ENCODE results near the gene RPS6KA3. TPM values are rescaled to one million over a fixed set of nuclear protein-coding genes. Genes with fewer than 3 reads are reported as not detected.
A peak's percentile ranks its signal among the peaks of the same experiment; 100 is the strongest.

The RPS6KA3 gene
- polyA plus RNA-seq, 1 of the 3 experiments (the other 2 are of a cell fraction): 14.3 TPM

- TF ChIP-seq GATA2 (CRISPR knock-in tag; IDR thresholded peaks at IDR 0.05) (0 out of 2 replicates have a peak, but pooled peaks have one; percentile 19), EZH2phosphoT487 (IDR thresholded peaks at IDR 0.05; ENCODE audit: borderline replicate concordance, low read depth) (no peak), RFX5 (IDR thresholded peaks at IDR 0.05; ENCODE audit: low read length) (no peak), TCF12 (IDR thresholded peaks at IDR 0.05) (no peak)
- Histone ChIP-seq H3K9me2 (no peaks in the 10 kb centered on the region), H4K20me1 (ENCODE audit: insufficient read depth) (0 out of 2 replicates have a peak, but pooled peaks cover 6% of the 10 kb centered on the region), H3K9ac (no peak overlapping the region), H3K4me3 (ENCODE audit: low read depth in 2 of 2, low read length in 1 of 2) (no peak overlapping the region), H3K79me2 (ENCODE audit: insufficient read depth) (peaks cover 24% of the 10 kb centered on the region; the same call in 1 of the 2 replicates), H3K36me3 (replicated peaks in 1 of 2; ENCODE audit: control insufficient read depth in 1 of 2, insufficient read depth in 2 of 2, low read length in 1 of 2) (no peaks in the 10 kb centered on the region), H3K27me3 (ENCODE audit: insufficient read depth) (no peaks in the 10 kb centered on the region), H3K9me3 (no peaks in the 10 kb centered on the region), H3K27ac (ENCODE audit: low read depth in 2 of 2, low read length in 1 of 2) (peak overlapping the region in 1 of 2 experiments; percentile 35; a peak in 2 of 4 replicates), H3F3A (replicated peaks; ENCODE audit: insufficient read depth) (peaks cover 14% of the 10 kb centered on the region), H3K4me1 (ENCODE audit: control insufficient read depth in 1 of 2, insufficient read depth in 2 of 2, low read depth in 1 of 2, low read length in 1 of 2) (peaks cover 0 to 10% of the 10 kb centered on the region in 2 experiments; a peak in 3 of 4 replicates), H2AFZ (ENCODE audit: low read depth) (no peak overlapping the region), H3K4me2 (no peak overlapping the region)
- WGBS (ENCODE audit: low lambda C conversion rate): 30% methylated on average over 2 of the region's 2 CpGs
- DNase-seq: no peak
- CTCF ChIA-PET: interaction anchor here (0.7 to 1.0 kb wide), 2 partner anchors 12 to 14 kb away, joined by 3 read pairs; no protein-coding TSS in a partner anchor
- POLR2A ChIA-PET: no interaction called here
Observed at GRCh38 chrX:20217906-20218305, 48.8 kb downstream of the RPS6KA3 start.

DNA sequence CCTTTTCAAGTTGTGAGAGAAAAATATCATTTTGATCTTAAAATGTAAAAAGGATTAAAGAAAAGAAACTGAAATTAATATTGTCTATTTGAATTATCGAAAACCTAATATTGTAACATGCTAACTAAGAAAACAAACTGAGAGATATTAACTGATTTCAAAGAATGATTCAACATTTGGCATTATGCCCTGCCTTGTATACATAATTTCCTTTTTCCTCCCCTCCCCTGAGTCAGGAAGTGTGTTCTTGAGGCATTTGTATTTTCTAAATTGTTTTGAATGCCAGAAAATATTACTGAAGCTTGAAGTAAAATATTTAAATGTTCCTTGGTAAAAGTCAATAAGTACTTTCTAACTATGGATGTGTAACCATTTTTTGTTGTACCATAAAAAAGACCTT lies 49.4 kb downstream of the RPS6KA3 start:
- CTCF ChIA-PET: interaction anchor here (0.7 to 1.0 kb wide), 2 partner anchors 12 to 13 kb away, joined by 3 read pairs; no protein-coding TSS in a partner anchor
- Histone ChIP-seq H2AFZ (ENCODE audit: low read depth) (no peak overlapping the region), H3K27me3 (ENCODE audit: insufficient read depth) (no peaks in the 10 kb centered on the region), H3K9me3 (no peaks in the 10 kb centered on the region), H3K4me3 (ENCODE audit: low read depth in 2 of 2, low read length in 1 of 2) (no peak overlapping the region), H3K27ac (ENCODE audit: low read depth in 2 of 2, low read length in 1 of 2) (peak overlapping the region in 1 of 2 experiments; percentile 35; a peak in 1 of 4 replicates), H4K20me1 (ENCODE audit: insufficient read depth) (0 out of 2 replicates have a peak, but pooled peaks cover 6% of the 10 kb centered on the region), H3K4me1 (ENCODE audit: control insufficient read depth in 1 of 2, insufficient read depth in 2 of 2, low read depth in 1 of 2, low read length in 1 of 2) (peaks cover 0 to 10% of the 10 kb centered on the region in 2 experiments; a peak in 3 of 4 replicates), H3K79me2 (ENCODE audit: insufficient read depth) (peaks cover 28% of the 10 kb centered on the region; the same call in 1 of the 2 replicates), H3K9ac (no peak overlapping the region), H3F3A (replicated peaks; ENCODE audit: insufficient read depth) (peaks cover 14% of the 10 kb centered on the region), H3K9me2 (no peaks in the 10 kb centered on the region), H3K4me2 (peak overlapping the region; percentile 41; the same call in 1 of the 2 replicates), H3K36me3 (replicated peaks in 1 of 2; ENCODE audit: control insufficient read depth in 1 of 2, insufficient read depth in 2 of 2, low read length in 1 of 2) (no peaks in the 10 kb centered on the region)
- DNase-seq: no peak
- 18% methylated on average over 1 of the region's 1 CpG for WGBS (ENCODE audit: low lambda C conversion rate)
- POLR2A ChIA-PET: no interaction called here
- TF ChIP-seq USF2 (IDR thresholded peaks at IDR 0.05; ENCODE audit: borderline replicate concordance, low read depth, low read length) (no peak), TCF12 (IDR thresholded peaks at IDR 0.05) (peak; percentile 29), NFIC (IDR thresholded peaks at IDR 0.05; ENCODE audit: borderline replicate concordance) (peak; percentile 82), JUND (IDR thresholded peaks at IDR 0.05) (peak; percentile 42; the same call in 1 of the 2 replicates), FOSL2 (IDR thresholded peaks at IDR 0.05; ENCODE audit: borderline replicate concordance, low read depth) (peak; percentile 60), SMC3 (IDR thresholded peaks at IDR 0.05; ENCODE audit: low read depth, low read length) (no peak)

- Histone ChIP-seq H3K4me3 (ENCODE audit: low read depth in 2 of 2, low read length in 1 of 2) (no peak overlapping the region), H3K9ac (no peak overlapping the region), H3K36me3 (replicated peaks in 1 of 2; ENCODE audit: control insufficient read depth in 1 of 2, insufficient read depth in 2 of 2, low read length in 1 of 2) (no peaks in the 10 kb centered on the region), H2AFZ (ENCODE audit: low read depth) (no peak overlapping the region), H3K9me3 (no peaks in the 10 kb centered on the region), H3K9me2 (no peaks in the 10 kb centered on the region), H3F3A (replicated peaks; ENCODE audit: insufficient read depth) (peaks cover 11% of the 10 kb centered on the region), H3K4me1 (ENCODE audit: control insufficient read depth in 1 of 2, insufficient read depth in 2 of 2, low read depth in 1 of 2, low read length in 1 of 2) (peaks cover 0 to 10% of the 10 kb centered on the region in 2 experiments; a peak in 2 of 4 replicates), H4K20me1 (ENCODE audit: insufficient read depth) (0 out of 2 replicates have a peak, but pooled peaks cover 6% of the 10 kb centered on the region), H3K79me2 (ENCODE audit: insufficient read depth) (peaks cover 33% of the 10 kb centered on the region; the same call in 1 of the 2 replicates), H3K4me2 (no peak overlapping the region), H3K27me3 (ENCODE audit: insufficient read depth) (no peaks in the 10 kb centered on the region), H3K27ac (ENCODE audit: low read depth in 2 of 2, low read length in 1 of 2) (no peak overlapping the region)
- ChIA-PET POLR2A (no interaction called here), CTCF (no interaction called here)
- no peak for DNase-seq
- TF ChIP-seq FOSL2 (IDR thresholded peaks at IDR 0.05; ENCODE audit: borderline replicate concordance, low read depth): no peak
- no peak for TF ChIP-seq JUND (IDR thresholded peaks at IDR 0.05)
- TF ChIP-seq MXI1 (IDR thresholded peaks at IDR 0.05; ENCODE audit: low read depth, low read length): no peak
- no peak for TF ChIP-seq NFIC (IDR thresholded peaks at IDR 0.05; ENCODE audit: borderline replicate concordance)
- no peak for TF ChIP-seq RXRA (IDR thresholded peaks at IDR 0.05; ENCODE audit: borderline replicate concordance, low read depth)
- TF ChIP-seq REST (IDR thresholded peaks at IDR 0.05; ENCODE audit: low read depth, low read length): no peak
- TF ChIP-seq, protein P1, sequence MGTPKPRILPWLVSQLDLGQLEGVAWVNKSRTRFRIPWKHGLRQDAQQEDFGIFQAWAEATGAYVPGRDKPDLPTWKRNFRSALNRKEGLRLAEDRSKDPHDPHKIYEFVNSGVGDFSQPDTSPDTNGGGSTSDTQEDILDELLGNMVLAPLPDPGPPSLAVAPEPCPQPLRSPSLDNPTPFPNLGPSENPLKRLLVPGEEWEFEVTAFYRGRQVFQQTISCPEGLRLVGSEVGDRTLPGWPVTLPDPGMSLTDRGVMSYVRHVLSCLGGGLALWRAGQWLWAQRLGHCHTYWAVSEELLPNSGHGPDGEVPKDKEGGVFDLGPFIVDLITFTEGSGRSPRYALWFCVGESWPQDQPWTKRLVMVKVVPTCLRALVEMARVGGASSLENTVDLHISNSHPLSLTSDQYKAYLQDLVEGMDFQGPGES (IDR thresholded peaks at IDR 0.05; ENCODE audit: low read depth, low read length): no peak
- no peak for TF ChIP-seq YY1 (IDR thresholded peaks at IDR 0.05; ENCODE audit: low read depth)
Observed at GRCh38 chrX:20215565-20215964, 51.1 kb downstream of the RPS6KA3 start.

All from SK-N-SH (cell line).